HG02885 (cell line): ENCODE results near the gene TMPRSS5.

Source experiments
- ATAC-seq: cut with Tn5 transposase; IDR thresholded peaks from one replicate; pipeline ENCODE4 v1.9.1; 2021; ENCODE audit warnings: mild to moderate bottlenecking; ENCODE audit not compliant: unreplicated experiment, poor library complexity

Gene TMPRSS5

DNA sequence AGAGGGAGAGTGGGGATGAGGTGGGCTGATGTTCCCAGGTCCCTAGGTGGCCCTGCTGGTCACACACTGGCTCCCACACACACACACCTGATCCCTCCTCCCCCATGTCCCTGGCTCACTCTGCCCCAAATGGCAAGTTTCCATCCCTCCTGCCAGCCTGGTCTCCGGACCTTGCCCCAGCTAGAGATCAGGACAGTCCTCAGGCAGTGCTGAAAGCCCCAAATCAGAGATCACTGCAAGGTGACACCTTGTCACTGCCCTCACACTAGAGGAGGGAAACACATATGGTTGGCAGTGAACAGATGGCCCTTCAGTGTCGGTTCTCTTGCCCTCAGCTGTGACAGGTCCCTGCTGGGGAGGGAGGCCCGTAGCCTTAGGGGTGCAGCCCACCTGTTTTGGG lies 7.6 kb downstream of the TMPRSS5 start:
- no peak for ATAC-seq

DNA sequence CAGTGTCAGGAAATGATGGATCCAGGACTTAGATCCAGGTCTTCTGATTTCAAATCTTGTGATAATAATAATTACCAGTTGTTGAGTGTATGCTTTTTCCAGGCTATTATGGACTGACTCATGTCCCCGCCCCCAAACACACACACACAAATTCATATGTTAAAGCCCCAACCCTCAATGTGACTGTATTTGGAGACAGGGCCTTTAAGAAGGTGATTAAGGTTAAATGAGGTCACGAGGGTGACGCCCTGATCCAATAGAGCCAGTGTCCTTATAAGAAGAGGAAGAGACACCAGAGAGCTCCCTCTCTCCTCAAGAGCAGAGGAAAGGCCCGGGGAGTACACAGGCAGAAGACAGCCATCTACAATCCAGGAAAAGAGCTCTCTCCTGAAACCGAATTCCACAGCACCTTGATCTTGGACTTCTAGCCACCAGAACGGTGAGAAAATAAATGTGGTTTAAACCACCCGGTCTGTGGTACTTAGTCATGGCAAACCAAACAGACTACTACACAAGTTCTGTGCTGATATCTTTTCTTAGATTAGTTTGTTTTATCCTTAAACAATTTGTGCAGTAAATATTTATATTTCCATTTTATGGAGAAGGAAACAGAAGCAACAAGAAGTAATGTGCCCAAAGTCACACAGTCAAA lies 8.2 kb downstream of the TMPRSS5 start:
- no peak for ATAC-seq

DNA sequence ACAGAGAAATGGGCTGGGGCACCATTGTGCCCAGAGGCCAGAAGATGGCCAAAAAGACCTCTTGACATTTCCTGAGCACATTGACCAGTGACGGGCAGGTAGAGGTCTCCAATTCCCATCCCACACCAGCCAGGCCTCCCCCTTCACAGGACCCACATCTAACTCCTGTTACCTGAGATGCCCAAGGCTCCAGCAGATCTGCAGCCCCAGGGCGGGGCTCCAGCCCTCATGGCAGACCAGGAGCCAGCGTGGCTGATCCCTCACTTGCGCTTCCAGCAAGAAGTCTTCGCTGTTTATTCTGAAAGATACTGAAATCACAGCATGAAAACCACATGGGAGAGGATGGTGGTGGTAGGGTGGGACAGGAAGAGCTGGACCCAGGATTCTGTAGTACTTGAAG lies 9.0 kb downstream of the TMPRSS5 start:
- ATAC-seq, result no peak

DNA sequence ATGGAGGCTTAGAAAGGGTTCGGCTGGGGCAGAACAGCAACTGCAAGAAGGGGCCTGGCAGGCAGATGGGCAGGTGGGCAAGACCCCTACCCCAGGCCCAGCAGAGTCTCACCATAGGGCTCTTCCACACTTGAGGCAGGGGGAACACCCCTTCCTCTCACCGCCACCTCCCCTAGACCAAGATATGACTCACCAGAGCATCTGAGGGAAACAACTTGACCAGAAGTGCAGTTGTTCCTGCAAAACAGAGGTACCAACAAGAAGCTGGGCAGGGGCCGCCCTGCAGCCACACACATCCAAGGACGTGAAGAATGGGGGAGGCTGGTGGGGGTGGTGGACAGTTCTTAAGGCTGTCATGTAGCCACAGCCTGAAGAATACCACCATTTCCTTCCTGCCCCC lies 10.9 kb downstream of the TMPRSS5 start:
- ATAC-seq, result no peak

DNA sequence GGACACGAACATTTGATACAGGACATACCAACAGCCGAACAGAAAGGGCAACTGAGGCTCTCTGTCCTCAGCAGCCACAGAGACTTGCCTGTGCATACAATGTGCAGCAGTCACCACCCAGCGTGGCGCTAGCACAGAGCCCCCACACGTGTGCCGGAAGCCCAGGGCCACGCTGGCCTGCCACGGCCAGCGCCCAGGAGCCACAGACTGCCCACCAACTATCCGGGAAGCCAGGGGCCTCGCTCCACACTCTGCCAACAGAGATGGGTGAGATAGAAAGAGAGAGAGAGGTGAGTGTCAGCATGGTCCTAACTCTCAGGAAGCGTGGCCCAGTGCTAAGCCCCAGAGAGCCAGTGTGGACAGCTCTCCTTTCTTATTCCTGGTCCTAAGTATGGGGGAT lies 11.7 kb downstream of the TMPRSS5 start:
- ATAC-seq, result no peak

DNA sequence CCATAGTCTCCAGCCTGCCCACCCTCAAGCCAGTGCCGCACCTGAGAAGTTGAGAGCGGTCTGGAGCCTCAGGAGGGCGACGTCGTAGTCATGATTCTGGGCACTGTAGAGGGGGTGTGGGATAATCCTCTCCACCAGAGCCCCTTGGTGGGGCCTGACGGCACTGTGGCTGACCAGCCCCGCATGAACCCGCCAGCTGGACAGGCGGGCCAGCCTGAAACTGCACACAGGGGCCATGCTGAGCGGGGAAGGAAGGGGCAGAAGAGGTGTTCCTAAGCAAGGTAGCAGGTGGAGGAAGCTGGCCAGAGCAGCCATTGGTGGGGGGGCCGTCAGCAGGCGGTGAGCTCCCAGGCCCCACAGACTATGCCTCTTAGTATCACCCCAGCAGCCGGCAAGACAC lies 13.1 kb downstream of the TMPRSS5 start:
- no peak for ATAC-seq

DNA sequence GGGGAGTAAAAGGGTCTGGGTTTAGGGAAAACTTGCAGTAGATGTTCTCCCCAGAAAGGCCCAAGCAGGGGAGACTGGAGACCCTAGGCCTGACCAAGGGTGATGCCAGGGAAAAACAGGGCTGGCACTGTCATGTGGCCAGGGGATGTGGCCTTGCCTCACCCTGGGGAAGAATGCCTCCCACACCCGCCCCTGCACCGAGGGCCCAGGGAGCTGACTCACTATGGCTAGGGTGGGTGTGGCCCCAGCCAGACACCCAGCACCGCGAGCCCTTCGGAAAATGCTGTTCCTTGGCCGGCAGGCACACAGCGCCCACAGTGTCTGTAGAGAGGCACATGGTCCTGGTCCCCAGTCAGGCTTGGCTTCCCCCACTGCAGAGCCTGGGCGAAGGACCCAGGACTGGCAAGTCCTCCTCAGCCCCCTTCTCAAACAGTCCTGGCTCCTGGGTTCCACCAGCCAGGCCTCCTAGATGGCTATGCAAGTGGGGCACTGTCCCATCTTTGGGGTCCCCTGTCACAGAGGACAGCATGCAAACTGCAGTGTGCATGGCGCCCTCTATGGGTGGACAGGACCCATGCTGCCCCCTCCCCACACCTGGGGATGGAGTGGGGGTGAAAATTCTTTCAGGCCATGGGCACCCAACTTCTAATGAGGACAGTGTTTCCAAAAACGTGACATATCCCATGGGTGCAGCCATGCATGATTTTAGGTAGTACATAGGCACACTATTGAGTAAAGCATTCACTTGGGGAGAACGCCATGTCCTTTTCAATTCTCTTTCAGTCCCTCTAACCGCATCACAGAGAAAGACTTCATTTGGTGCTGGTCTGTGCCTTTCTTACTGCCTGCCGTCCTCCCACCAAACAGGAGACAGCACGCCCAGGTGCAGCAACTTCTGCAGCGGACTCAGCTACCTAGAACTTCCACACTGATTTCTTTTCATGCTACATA lies 15.2 kb downstream of the TMPRSS5 start:
- no peak for ATAC-seq

DNA sequence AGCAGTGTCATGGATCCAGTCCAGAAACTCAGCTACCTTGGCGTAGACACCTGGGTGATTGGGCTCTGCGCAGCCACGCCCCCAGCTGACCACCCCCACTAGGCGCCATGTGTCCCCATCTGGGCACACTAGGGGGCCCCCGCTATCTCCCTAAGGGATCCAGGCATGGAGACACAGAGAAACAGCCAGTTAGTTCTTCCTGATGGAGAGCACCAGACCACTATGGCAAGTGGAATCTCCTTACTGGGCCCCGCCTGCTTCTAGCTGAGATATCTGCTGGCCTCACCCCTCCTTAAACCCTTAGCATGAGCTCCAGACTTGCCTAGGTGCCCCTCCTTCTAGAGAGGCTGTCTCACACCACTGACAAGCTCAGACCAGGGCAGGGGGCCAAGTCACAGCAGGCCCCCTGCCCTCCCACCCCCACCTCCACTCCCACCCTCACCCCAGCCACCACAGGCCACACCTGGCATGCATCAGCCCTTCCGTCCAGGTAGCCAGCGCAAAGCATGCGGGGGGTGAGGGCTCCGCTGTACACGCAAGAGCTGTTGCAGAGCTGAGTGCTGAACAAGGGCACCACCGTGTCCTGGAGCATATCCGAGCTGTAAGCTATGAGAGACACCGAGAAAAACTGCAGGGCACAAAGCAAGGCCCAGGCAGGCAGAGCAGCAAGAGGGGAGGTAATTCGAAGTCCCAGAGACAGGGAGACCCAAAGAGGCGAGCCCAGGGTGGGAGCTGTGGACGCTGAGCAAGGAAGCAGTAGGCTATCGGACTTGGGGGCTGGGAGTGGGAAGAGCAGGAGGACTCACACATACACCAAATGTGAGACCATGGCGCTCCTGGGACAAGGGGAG lies 16.1 kb downstream of the TMPRSS5 start:
- no peak for ATAC-seq

DNA sequence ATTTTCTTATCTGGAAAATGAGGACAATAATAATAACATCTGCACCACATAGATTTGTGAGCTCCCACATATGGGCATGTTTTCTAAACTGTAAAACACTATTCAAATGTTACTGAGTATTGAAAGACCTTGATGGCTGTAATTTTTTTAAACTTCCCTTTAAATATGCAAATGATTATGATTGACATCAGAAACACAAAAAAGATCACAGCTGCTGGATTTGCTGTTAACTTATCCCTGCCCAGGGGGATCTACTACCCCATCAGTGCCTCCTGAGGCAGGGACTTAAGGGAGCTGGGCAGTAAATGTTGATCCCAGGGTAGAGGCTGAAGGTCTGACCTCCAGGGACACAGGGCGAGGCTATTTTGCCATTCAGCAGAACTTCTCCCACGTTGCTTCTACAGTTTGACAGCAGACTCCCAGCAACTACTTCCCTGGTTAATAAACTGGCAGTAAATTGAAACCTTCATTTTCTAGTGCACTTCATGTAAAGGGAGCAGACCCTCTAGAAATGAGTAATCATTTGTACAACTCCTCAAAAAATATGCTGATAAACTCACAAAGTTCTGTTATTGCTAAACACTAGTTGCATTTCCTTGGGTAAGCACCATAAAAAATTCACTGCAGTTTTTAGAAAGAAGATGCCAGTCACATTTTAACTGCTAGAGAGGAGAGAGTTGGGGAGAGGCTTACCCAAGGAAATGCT lies 20.3 kb downstream of the TMPRSS5 start:
- no peak for ATAC-seq

DNA sequence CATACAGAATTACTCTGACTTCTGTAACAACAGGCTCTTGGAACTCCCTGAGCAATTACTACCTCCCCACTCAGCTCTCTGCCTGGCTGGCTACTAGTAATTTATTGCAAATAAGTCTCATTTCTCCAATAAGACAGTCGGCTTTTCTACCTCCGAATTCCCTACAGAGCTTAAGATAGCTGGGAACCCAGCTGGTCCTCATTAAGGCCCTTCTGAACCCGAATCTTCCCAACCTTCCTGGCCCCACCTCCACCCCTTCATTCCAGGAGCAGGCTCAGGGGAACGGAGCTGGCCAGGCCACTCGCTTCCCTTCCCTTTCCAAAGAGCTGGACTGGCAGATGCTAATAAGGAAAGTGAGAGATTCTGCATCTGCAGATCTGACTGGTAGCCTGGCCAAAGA lies 21.6 kb downstream of the TMPRSS5 start:
- no peak for ATAC-seq

DNA sequence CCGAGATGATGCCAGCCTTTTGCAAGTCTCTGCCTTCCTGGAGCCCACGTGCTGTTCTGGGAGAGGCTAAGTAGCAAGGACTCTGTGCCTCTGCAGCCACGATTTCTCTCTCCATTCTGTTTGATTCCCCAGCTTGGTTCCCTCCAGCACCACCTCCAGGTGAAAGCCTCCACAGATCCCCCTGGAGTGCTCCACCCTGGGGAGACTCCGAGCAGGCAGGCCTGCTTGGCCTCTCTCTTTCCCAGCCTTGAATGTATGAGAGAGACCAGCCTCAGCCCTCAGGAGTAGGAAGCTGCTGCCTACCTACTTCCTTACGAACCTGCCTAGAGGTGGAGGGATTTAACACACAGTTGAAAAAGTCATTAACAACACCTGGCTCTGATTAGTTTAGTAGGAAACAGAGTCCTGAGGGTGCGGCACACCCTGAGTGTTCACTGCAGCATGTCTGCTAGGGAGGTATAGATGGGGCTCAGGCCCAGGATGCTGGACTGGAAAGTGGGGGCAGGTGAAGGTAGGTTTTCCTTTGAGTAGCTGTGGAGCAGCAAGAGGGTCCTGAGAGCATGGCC lies 22.5 kb downstream of the TMPRSS5 start:
- ATAC-seq, result no peak

DNA sequence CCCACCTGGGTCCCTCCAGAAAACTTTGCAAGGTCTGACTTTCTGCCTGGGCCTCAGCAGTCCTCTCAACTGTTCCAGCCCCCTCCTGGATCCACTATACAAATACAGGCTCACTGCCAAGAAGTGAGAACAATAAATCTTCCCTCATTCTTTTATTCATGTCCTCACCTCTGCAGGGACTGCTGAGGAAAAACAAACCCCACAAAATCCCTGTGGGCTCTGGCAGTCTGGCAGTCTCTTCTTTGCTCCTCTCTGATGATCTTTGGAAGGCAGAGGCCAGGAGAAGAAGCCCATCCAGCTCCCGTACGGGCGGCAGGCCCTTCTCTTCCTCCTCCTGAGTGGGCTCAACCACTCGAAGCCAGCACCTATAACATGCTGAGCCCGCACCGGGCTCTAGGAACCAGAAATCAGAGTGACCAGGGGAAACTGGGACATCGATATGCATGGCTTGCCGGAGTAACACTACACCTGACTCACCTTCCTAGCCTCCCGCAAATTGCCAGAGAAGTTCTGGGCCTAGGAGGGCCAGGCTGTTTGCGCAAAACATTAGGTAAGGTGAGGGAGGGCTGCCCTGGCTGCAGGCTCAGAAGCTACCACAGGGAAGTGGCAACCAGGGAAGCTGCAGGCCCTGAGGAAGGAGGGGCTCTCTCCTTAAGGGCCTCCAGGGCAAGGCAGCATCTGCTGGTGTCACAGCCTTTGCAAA lies 24.2 kb downstream of the TMPRSS5 start:
- ATAC-seq, result no peak

DNA sequence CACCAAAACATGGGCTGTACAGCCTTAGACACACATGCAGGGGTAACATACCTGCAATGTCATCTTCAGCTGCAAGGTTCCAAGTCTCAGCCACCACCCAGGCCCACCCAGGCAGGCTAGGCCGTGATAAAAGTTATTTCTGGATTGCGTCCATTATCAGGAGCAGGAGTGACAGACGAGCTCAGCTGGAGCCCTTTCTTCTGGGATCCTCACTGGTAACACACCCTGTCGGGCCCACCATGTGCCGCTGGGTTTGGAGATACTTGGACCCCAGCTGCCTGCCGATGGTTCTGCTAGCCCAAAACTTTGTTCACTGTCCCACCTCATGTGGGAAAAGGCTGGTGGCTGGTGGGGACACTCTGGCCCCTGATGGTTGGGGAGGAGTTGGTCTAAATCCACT lies 24.8 kb downstream of the TMPRSS5 start:
- ATAC-seq, result no peak

DNA sequence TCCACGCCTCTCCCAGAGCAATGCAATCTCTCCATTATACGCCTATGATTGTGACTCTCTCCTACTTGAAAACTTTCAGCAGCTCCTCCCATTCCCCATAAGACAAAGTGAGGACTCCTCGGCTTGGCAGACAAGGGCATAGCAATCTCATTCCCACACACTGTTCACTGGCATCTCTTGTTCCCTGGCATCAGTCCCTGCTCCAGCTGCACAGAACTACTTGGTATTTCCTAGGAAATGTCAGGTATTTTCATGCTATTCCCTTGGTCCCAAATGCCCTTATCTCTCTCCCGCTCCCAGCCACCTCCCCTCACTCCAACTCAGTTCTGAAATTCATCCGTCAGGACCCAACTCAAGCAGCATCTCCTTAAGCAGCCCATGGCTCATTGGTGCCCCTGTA lies 28.4 kb downstream of the TMPRSS5 start:
- ATAC-seq, result no peak

DNA sequence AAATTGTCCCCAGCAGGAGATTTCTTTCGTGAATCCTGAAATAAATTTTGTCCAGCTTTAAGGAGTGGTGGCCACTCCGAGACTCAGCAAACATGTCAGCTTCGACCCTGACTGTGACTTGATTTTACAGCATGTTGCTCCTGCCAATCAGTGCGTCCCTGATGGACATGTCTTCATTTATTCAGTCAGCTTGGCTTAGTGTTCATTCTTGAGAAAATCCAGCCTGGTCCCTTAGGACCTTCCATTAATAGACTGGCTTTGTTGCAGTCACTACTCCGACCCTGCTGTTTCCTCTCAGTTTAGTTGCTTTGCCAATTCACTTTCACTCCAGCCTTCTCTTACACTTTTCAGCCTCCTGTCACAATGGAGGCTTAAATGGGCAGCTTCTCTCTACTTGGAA lies 30.5 kb downstream of the TMPRSS5 start:
- no peak for ATAC-seq

DNA sequence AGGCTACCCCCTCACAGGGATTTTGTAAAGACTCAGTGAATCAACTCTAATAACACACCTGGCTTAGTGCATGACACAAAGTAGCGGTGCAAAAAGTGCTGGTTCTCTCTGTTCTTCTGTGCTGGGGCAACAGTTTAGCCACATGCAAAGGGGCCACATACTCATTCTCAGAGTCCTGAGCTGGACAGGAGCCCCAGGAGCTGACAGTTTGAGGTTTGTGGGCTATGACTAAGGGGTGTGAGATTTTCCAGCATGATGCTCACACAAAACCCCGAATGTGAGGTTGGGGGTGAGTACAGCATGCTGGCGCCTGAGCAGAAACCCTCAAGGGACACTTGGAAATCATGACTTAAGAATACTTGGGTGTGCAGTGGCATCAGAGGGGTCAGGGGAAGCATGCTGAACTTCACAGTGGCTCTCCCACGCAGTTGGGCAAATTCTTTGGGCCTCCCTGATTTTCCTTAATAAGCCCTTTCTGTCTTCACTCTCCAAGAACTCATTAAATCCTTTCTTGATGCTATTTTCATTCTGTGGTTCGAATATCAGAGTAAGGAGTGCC lies 31.0 kb downstream of the TMPRSS5 start:
- peak; percentile 95 for ATAC-seq

DNA sequence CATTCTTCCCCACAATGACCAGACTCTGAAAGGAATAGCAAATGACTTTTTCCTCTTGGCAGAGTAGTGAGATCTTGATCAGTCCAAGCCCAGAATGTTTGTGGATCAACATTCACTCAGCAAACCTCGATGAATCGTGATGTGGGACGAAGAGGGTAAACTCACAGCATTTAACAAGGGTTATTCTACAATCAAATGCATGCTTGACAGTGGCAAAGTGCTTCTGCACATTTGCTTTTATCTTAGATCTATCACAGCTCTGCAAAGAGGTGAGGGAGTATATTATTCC lies 31.8 kb downstream of the TMPRSS5 start:
- ATAC-seq, result no peak

DNA sequence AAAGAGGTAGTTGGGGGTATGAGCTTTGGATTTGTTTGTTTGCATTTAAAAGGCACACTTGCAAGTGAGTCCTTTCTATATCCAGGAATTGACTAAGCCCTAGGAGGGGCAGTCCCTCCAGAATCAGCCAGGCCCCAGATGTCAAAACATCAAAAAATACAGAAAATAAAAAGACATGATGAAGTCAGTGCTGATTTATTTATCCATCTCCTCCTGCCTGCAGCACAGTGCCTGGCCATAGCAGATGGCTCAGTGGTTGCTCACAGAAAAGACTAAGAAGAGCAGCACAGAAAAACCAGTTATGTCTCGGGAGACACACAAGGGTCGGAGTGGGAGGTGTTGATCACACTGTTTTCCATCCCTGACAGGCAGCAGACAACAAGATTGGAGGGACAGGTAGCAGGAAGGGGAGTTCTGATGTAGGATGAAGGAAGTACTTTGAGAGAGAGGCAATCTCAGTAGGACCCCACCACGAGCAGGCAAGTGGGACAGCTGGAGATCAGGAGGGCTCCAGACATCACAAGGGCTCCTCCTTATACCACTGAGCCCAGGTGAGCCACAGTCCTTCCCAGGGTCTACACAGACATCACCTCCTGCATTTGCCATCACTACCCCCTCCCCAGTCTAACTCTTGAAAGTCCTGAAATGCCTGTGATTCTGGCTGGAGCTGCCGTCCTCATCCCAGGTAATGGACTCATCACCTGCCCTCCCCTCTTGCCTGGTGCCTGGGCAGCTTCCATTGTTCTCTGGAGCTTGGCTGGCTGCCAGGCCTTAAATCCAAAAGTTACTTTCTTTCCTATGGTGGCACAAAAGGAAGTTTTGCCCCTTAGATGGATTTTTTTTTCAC lies 32.3 kb downstream of the TMPRSS5 start:
- ATAC-seq, result no peak
